Stimulated activated CD4-positive, alpha-beta T cell treated with anti-CD3 and anti-CD28 coated beads, Interleukin-4, amount 100 ng/mL, for 4 hours (primary cell): ENCODE results near the gene PTPRD.

Experiments
- DNase-seq, 2 experiments: peaks; one replicate each; pipeline ENCODE4 v3.0.0-alpha.2; 2020

The PTPRD gene

DNA sequence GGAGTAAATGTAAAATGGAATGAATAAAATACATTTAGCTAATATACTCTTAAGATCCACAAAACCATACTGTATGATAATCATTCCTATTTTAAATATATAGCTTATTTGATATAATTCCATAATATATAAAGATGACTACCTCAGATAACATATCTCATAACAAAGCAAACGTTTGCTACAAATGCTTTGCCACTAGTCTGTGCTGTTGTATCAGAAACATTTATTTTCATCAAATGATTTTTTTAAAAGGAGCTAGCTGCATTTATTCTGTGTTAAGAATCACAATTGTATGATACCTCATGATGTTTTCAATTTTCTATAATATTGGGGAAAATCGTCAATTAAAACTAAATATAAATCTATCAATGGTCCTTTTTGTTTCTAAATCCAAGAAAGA lies 567.2 kb downstream of the PTPRD start:
- DNase-seq, result no peak

DNA sequence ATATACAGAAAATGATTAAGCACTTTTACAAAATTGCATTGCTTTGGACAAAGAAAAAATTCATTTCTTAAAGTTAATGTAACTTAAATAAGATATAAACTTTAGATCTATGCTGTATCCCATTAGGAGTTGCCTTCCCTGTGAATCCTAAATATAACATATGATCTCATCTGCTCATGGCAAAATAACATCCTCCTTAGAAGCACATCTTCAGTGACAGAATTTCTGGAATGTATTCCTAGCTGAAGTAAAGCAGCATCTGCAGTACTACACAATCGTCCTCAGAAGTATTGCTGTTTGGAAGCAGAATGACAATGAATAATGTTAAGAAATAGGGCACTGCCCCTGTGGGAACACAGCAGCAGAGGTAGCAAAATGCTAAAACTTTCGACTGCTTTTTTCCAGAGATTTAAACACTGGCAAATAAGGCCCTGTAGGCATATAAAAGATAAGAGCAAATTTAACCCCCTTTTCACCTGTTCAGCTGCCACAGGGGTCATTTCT lies 571.0 kb downstream of the PTPRD start:
- no peak for DNase-seq

DNA sequence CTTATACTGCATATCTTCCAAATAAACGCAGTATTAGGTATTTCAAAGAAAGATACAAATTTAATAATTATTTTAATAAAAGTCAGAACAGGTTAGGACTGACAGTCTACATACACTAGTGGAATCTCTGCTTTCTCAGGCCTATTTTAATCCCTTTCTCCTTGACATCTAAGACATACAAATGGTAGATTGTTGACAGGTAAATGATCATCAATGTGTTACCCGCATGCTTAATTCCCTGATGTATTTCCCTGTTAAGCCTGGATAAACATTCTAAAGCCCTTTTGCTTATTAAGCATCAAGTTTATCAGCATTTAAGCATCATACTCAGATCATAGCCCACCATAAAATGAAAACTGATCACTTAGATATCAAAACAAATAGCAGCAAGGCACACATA lies 576.7 kb downstream of the PTPRD start:
- no peak for DNase-seq

DNA sequence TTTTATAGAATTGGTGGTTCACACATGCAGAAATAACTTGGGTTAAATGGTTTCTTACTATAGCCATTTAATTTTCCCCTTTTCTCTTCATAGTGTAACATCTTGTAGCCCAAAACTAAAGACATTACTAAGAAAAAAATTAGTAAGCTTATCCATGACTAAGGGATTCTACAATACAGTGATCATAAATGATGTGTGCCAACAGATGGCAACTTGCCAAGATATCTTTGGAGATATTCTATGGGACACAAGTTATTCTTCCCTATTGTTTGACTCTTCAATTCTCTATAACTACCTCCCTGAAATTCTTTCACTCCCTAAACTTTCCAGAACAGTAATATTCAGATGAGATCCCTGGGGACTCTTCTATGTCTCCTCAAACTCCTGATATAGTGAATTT lies 580.6 kb downstream of the PTPRD start:
- no peak for DNase-seq

DNA sequence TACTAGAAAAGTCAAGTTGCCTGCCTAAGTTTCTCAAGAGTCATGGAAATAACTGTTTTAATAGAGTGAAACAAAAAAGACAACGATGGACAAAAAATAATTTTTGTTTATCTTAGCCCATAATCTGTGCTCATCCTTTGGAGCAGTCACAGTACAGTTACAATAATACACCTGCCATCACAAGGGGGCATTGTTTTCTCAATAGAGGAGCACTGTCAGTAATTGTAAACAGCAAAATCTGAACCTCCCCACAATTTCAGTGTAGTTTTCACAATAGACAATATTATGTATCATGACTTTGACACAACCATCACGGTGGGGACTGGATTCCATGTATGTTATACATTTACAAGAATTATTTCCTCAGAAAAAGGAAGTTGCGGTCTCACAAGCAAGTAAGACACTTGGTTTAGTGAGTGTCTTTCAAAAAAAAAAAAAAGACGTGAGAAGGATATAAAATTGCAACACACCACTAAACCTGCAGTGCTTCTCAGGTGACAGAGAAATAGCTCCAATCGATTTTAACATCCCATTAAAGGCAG lies 586.3 kb downstream of the PTPRD start:
- DNase-seq, result no peak

DNA sequence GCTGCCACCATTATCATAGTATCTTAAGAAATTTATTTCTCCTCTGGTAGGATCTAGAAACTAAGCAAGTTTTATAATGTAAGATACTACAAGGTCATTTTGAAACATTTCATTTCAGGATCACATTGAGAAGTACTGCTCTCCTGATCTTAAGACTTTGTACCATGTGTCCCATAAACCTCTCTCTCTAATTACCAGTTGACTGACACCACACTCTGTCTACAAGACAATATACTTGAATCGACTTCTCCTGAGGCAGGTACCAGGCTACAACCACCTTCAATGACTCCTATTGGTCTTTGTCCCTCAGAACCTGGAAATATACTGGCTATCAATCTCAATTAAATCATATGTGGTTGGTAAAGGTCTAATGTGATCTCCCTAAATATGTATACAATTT lies 597.0 kb downstream of the PTPRD start:
- no peak for DNase-seq

DNA sequence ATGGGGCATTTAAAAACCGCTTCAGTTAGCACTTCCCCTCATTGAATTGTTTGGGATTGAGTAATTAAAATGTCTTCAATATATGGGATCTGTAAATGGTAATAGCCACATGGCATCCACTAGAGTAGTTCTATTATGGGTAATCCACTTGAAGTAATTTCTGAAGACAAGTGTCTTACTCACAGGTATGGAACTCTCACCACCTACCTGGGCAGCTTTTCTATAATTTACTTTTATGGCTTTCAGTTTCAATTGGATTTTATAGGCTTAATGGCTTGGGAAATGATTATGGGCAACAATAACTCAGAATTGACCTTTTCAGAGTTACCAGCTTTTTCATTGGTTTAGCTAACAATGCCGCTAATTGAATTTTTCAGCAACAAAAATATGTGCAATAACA lies 597.9 kb downstream of the PTPRD start:
- no peak for DNase-seq

DNA sequence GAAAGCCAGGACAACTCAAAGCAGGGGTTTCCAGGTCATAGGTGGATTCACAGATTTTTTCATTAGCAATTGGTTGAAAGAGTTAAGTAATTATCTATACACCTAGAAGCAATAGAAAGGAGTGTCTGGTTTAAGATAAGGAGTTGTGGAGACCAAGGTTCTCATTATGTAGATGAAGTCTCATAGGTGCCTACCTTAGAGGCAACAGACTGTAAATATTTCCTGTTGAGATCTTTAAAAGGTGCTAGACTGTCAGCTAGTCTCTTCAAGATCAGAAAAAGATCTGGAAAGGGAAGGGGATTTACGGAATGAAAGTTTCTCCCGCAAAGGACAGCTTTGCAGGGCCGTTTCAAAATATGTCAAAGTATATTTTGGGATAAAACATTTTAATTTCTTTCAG lies 603.4 kb downstream of the PTPRD start:
- DNase-seq, result no peak

DNA sequence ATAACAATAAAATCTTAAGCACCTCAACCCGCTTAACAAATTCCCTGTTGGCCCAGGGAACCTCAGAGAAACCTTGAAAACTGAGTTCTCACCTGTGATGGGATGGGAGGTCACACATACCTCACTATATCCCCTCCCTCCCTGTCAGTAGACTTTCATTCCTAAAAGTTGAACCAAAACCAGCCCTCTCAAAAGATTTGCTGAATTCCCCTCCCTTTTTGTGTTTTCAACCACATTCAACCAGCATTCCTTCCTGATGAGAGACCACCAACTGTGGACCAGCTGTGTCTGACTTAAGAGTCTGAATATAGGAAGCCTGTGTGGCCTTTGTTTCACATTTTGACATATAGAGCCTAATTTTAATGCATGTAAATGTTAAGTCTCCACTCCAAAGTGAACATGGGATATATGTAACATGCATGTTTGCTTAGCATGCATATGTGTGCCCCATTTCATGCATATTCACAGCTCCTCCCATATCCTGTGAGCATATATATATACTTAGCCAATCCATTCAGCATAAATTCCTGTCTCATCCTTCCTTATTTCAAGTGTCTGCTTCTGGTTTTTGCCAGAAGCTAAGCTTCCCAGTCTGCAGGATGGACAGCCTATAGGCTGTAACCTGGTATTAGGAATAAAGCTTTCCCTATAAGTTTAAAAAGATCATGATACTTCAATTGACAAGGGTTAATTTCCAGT lies 604.6 kb downstream of the PTPRD start:
- no peak for DNase-seq

DNA sequence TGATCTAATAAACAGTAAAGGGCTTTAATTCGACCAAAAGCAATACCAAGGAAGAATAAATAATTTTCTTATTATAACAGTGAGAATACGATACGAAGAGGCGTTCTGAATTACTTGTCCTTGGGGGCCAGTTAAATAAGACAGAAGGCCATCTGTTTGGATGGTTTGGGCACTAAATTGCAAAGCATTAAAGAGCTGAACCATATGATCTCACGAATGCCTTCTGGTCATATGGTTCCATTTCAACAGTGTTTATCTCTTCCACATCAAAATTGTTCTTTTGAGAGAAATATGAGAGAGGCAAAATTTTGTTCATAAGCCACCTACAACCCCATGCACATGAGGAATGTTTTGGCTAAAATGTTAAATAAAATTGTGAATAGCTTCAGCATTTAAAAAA lies 605.4 kb downstream of the PTPRD start:
- no peak for DNase-seq

DNA sequence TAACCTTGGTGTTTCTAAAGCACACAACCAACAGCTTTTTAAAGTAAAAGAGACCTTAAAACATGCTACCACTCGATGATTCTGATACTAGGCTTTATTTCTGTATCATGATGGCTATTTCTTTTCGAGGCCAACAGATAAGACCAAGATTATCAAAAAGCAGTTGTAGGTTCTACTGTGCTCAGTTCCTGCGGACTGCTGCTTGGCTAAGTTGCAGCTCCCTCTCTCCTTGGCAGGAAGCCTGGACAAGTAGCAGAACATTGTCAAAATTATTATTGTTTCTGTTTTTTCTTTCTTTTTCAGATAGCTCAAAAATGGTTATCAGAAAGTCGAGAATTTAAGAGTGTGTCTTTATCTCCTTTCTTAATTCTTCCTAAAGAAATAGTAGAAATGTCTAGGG lies 607.6 kb downstream of the PTPRD start:
- no peak for DNase-seq

DNA sequence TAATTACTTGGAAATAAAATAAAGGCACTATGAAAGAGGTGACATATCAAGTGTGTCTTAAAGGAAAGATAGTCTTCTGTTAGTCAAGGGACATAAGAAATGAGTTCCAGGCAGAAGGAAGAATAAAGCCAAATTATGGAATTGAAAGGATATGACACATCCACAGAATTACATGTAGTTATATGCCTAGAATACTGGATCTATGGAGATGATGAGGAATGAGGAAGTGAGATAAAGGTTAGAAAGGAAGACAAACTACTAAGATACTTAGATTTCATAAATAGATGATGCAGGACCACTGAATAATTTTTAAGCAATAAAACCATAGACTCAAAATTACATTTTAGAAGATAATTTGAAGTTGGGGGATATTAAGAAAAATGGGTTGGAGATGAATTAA lies 609.8 kb downstream of the PTPRD start:
- DNase-seq, result no peak

DNA sequence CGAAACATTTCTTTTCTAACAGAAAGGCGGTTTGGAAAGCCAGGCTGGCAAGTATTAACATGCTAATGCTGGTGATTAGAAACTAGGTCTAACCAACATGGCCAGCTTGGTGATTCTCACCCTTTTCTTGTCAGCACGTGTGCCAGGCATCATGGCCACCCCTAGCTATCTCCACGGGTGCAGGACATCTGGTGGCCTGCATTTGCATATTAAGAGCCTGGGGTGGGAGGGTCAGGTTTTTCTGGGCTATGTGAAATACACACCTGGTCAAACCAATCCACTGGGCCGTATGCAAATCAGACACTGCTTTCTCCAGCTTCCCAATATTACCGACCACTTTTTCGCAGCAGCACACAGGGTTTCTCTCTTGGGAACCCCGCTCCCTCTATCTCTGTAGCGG lies 612.1 kb downstream of the PTPRD start:
- DNase-seq, result no peak

DNA sequence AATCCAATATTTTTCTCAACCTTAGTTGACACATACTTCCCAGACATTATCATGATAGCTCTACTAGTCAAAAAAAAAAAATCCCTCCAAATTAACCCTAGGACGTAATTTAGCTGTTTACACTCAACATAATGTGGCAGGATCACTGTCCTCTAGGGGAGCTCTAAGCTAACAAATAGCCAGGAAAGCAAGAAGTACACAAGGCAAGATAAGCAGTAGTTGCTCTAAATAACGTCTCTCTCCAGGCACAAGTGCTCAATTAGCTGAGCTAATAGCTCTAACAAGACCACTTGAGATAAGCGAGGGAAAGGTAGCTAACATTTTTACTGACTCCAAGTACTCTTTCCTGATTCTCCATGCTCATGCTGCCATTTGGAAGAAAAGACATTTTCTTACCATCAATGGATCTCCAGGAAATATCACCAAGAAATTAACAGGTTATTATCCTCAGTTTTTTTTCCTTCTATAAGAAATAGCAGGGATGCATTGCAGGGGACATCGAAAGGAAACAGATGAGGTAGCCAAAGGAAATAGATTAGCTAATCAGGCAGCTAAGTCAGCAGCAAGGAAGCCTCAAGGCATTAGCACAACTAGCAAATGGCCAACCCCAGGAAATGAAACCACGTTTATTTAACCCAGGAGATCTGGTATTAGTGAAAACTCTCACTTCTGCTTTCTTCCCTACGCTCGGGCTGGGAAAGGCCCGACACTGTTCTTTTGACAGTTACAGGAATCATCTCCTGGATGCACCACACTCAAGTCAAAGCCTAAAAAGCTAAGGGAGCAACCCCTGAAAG lies 614.1 kb downstream of the PTPRD start:
- no peak for DNase-seq

DNA sequence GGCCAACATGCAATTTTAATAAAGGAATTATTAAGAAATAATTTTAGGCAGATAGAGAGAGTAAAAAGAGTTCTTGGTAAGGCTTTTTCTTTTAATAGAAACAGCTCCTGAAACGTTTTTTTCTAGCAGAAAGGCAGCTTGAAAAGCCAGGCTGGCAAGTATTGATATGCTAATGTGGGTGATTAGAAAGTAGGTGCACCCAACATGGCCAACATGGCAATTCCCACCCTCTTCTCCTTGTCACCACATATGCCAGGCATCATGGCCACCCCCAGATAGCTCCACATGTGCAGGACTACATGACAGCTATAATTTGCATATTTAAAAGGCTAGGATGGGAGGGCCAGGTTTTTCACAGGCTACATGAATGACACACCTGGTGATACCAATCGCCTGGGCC lies 615.2 kb downstream of the PTPRD start:
- no peak for DNase-seq

DNA sequence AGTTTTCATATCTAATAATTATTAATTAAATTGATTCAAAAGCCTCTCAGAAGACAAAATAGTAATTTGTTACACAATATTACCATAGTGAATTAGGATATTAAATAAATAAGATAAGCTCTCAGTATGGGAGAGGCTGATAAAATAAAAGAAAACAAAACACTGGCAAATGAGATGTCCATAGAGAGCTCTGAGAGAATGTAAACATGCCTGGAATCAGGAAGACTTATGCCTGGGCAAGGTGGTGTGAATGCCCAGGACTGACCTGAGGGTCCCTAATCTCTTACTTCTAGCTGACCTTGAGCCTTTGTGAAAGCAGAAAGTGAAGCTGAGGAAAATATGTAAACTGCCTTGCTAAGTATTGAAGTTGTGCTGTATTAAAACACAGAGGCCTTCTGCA lies 616.5 kb downstream of the PTPRD start:
- no peak for DNase-seq

DNA sequence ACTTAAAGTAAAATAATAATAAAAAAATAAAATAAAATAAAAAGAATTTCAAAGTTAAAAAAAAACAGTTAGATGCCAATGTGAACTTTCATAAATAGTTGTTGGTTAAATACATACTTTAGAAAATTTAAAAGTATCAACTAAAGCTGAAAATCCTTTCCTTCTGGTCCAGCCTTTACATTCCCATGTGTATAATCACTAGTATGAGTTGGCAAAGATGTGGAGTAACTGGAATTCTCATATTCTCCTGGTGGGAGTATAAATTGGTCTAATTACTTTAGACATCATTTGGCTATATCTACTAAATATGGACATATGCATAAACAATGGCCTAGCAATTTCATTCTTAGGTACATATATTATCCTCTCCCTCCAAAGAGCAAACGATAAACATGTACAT lies 619.9 kb downstream of the PTPRD start:
- no peak for DNase-seq

DNA sequence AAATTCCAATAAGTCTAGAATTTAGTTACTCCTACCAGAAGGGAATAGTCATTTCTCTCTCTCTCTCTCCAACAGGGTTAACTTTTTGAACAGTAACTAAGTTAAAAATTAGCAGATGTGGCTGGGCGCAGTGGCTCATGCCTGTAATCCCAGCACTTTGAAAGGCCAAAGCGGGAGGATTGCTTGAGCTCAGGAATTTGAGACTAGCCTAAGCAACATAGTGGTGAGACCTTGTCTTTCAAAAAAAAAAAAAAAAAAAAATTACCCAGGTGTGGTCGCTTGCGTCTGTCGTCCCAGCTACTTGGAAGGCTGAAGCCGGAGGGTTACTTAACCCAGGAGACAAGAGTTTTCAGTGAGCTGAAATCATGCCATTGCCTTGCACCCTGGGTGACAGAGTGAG lies 639.7 kb downstream of the PTPRD start:
- DNase-seq, result no peak

DNA sequence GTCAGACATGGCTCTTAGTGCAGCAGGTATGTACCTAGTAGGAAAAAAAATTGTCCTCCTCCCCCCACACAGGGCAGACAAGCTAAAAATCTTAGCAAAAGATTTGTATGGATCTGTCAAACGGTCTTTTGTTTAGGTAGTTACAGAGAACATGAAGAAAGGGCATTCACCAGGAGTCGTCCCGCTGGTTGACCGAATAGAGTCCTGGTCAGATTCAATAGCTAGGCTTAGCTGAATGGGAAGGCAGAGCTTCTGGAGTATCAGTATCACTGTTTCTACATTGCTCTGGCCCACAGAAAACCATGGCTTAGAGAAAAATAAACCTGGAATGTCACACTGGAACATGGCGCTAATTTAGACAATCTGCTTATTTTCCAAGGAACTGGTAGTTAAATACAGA lies 642.3 kb downstream of the PTPRD start:
- no peak for DNase-seq

DNA sequence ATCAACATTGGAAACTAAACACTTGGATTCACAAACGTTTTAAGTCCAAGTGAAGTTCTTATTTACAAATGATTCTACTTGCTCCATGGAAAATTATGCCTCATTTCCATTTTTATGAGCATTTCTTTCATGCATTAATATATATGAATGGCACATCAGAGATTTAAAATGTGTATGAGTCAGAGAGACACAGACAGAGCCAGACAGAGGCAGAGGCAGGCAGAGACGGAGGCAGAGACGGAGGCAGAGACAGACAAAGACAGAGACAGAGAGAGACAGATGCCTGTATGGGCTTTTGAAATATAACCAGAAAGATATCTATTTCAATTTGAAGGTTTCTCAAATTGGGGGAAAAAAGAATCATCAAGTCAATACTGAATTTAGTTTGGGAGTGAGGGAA lies 649.0 kb downstream of the PTPRD start:
- DNase-seq, result no peak

DNA sequence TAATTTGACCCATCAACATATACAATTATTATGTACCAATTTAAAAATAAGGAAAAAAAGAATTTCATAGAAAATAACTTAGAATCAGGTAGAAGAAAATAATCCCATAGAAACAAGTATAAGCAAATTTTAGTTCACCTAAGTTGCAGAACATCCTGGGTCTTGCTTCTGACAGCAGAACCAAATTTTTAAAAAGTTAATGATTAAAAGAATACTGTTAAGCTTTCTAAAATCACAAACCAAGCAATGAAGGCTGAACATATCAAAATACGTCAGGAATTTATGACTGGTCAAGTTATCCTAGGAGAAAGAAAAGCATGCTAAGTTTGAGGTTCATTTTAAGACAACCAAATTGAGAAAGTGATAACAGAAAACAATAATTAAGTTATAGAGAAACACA lies 650.9 kb downstream of the PTPRD start:
- no peak for DNase-seq

DNA sequence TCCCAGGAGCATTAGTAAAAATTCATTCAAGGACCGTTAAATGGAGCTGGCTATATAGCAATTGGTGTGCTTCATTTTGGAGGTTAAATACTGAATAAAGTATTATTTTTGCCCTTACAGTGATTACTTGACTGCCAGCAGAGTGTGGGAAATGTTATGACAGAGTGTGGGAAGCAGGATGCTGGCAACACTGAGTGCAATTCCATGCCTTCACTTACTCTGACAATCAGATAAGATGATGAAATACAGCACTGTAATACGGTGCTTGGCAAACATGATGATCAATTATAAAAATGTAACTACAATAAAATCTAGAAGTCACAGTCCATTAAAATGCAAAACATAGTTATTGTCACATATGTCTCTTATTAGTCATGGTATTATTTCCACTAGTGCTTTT lies 651.3 kb downstream of the PTPRD start:
- no peak for DNase-seq

DNA sequence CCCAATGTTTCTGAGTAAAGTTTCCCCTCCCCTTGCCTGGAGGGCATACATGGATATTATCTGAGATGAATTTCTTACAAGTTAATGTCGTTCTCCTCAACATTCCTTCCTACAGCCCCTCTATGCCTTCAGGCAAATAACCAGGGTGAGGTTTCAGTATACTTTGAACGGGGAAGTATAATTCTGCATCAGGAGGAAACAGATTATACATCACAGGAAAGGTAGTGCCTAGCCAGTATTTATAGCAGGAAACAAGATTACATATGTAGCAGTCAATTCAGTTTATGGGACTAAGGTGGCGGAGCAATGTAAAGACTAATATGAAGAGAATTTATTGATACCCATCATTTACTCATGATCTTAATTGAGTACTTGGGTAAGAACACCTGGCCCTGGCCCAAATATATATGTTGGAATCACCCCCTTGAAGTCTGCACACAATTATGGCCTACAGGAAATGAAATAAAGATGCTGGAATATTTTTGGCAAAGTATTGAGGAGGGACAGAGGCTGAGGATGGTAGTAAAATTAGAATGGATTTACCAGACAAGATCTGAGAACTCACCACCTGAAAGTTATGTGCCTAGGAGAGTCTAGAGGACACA lies 661.1 kb downstream of the PTPRD start:
- no peak for DNase-seq

DNA sequence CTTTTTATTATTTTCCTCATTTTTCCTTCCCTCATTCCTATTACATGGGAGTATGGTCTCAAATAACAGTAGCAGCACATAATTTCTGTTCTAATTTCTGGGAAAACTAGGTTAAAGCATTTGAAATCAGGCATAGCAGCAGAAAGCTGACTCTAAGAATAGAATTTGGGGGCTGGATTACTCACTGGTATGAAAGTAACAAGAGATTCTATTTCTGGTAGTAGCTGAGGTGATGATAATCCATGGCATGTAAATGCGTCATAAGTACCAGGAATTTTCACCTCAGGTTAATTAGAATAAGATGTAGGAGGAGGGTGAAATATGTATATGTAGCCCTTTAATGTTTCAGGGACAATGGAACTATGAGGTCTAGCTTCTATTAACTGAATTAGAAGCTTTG lies 662.0 kb downstream of the PTPRD start:
- no peak for DNase-seq
